Sciatic nerve (tissue), 2 donors: Measurements from ENCODE around the gene DAZAP1. TPM values are rescaled to one million over a fixed set of nuclear protein-coding genes. Genes with fewer than 3 reads are reported as not detected.

Experiments
- ATAC-seq: fragments of 200-7000 bp; cut with Tn5 transposase; one replicate; pipeline ENCODE4 v1.9.1; 2020; ENCODE audit warnings: mild to moderate bottlenecking, moderate library complexity
- DNase-seq: peaks from one replicate; pipeline ENCODE4 v3.0.0-alpha.2; 2020; ENCODE audit warnings: low spot score
- intact Hi-C: fragments of 100-400 bp; cut with DNase I; formaldehyde crosslinking; loops from one replicate; pipeline ENCODE4 v1.14.2; 2022
- total RNA-seq: library from RNA; stranded (reverse); fragmentation: NEBNext Ultra II Directional; extraction: Animal tissue kit (Norgen Biotek cat#: 25700); gene quantifications from one replicate; pipeline ENCODE4 v1.2.1, GENCODE V29; 2021
- donor health status: DM: no; HTN: no; CAD: no.
- donor health status: DM: no; HTN: no; CAD: no.

DAZAP1 gene
- total RNA-seq, 1 donor from 2014 or later: 75.7 TPM

DNA sequence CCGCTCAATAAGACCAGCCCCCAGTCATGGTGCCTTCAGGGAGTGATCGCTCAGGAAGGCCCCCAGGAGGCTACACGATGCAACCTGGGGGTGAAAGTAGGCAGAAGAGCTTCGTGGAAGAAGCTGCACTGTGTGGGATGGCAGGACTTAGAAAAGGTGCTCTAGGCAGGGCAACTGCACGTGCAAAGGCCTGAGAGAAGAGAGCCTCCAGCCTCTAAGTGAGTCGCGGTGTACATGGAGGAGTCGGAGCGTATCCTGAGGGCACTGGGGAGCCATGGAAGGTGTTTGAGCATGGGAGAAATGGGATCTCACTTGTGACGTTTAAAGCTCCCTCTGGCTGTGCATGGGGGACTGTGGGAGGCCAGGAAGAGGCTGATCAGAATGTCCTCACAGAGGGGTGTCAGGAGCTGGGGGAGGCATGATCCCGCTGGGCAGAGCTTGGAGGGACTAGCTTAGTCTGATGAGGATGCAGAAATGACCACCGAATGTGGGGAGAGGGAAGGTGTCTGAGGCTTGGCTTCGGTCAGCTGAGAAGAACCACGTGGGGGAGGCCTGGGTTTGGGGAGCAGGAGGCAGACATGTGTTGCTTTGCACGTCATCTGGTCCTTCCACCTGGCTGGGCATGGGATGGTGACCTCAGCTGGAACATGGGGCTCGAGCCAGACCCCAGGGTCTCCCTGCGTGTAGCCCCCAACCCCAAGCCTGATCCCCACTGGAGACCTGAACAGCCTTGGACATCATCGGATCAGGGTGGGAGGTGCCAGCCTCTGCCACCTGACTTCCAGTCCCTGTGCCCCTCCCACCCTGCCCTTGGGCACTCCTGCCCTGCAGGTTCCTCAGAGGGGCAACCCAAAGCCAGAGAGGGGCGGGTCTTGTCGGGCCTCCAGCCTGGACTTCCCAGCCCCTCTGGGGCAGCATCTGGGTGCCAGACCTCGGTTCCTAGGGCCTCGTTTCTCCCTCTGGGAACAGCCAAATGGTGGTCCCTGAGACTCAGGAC, 43.6 kb downstream of the DAZAP1 start:
- ATAC-seq: no peak
- intact Hi-C loops: no loop called here
- DNase-seq: no peak

GRCh38 chr19:1451916-1452801, 44.8 kb downstream of the DAZAP1 start:
- no peak for ATAC-seq
- intact Hi-C loops: no loop called here
- no peak for DNase-seq

GRCh38 chr19:1452802-1453524, 45.6 kb downstream of the DAZAP1 start:
- peak; percentile 4 for ATAC-seq
- intact Hi-C loops: no loop called here

GRCh38 chr19:1453525-1454364, 46.4 kb downstream of the DAZAP1 start:
- DNase-seq: peak; percentile 82
- ATAC-seq: peak; percentile 77
- intact Hi-C loops: no loop called here

More at GRCh38 chr19:1452802-1453524, 45.6 kb downstream of the DAZAP1 start:
- no peak for DNase-seq

GRCh38 chr19:1455002-1455335, 47.6 kb downstream of the DAZAP1 start:
- no peak for ATAC-seq
- DNase-seq: no peak
- intact Hi-C loops: no loop called here

DNA sequence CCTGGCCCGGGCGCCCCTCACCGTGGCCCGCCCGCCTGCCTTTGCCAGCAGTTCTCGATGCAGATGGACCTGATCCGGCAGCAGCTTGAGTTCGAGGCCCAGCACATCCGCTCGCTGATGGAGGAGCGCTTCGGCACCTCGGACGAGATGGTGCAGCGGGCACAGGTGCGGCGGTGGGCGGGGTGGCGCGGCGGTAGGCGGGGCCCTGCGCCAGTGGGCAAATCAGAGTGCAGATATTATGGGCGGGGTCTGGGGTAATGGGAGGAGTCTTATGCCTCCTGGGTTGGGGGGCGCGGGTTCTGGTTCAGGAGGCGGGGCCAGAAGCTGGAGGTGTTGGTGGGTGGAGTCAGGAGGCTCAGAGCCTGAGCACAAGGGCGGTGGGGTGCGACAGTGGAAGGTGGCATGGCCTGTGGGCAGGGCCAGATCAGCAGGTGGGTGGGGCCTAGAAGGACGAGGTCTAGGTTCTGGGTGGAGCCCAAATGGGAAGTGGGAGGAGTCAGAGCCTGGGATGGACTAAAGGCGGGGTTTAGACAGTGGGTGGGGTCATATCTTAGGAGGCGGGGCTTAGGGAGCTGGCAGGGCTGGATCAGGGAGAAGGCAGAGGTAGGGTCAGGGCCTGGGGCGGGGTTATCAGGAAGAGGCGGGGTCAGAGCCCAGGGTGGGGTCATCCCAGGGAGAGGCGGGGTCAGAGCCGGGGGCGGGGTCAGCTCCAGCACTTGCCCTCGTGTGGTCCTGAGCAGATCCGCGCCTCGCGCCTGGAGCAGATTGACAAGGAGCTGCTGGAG, 48.1 kb downstream of the DAZAP1 start:
- intact Hi-C loops: no loop called here
- DNase-seq: peak; percentile 75
- ATAC-seq: peak; percentile 3

DNA sequence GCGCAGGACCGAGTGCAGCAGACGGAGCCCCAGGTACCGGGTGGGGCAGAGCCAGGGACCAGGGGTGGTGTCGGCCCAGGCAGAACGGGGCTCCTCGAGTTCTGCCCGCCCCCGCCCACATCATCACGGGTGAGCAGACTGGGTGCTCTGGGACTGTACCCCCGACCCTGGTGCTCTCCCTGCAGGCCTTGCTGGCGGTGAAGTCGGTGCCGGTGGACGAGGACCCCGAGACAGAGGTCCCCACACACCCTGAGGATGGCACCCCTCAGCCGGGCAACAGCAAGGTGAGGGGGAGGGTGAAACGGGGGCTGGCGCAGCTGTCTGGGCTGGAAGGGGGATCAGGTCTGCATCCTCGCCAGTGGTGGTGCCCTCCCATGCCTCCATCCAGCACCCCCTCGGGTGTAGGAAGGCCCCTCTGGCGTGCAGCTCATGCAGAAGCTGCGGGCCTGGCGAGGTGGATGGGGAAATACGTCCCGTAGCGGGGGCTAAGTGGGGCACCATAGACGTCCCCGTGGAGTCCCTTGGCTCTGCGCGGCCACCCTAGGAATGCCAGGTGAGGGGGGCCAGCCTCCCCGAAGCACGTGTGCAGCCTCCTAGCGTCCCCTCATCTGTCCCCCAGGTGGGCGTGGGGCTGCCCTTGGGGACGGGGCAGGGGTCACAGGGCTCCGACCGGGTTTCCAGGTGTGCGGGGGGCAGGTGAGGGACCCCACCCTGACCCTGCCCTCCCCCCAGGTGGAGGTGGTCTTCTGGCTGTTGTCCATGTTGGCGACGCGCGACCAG, 48.9 kb downstream of the DAZAP1 start:
- intact Hi-C loops: no loop called here
- DNase-seq (no peak), ATAC-seq (no peak)

- ATAC-seq (no peak), DNase-seq (no peak)
- intact Hi-C loops: no loop called here
Observed at GRCh38 chr19:1457031-1457739, 49.8 kb downstream of the DAZAP1 start.

GRCh38 chr19:1457892-1458291, 50.5 kb downstream of the DAZAP1 start:
- intact Hi-C loops: no loop called here
- no peak for DNase-seq
- ATAC-seq: no peak

DNA sequence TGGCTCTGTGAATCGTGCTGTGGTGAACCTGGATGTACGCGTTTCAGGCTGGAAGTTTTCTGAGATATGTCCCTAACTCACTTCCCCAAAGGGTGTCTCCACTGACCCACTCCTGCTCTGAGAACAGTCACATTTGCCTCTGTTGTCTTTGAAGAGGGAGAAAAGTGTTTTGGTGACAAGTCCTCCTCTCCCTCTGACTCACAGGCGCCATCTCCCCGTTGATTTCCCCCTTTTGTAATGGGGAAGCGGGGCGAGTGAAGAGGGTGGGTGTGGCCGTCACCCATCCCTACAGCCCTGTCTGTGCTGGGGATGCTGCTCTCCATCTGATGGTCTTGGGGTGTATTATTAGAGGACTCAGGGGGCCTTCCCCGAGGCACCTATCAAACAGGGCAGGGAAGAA, 52.1 kb downstream of the DAZAP1 start:
- no peak for DNase-seq
- ATAC-seq: no peak
- intact Hi-C loops: no loop called here

DNA sequence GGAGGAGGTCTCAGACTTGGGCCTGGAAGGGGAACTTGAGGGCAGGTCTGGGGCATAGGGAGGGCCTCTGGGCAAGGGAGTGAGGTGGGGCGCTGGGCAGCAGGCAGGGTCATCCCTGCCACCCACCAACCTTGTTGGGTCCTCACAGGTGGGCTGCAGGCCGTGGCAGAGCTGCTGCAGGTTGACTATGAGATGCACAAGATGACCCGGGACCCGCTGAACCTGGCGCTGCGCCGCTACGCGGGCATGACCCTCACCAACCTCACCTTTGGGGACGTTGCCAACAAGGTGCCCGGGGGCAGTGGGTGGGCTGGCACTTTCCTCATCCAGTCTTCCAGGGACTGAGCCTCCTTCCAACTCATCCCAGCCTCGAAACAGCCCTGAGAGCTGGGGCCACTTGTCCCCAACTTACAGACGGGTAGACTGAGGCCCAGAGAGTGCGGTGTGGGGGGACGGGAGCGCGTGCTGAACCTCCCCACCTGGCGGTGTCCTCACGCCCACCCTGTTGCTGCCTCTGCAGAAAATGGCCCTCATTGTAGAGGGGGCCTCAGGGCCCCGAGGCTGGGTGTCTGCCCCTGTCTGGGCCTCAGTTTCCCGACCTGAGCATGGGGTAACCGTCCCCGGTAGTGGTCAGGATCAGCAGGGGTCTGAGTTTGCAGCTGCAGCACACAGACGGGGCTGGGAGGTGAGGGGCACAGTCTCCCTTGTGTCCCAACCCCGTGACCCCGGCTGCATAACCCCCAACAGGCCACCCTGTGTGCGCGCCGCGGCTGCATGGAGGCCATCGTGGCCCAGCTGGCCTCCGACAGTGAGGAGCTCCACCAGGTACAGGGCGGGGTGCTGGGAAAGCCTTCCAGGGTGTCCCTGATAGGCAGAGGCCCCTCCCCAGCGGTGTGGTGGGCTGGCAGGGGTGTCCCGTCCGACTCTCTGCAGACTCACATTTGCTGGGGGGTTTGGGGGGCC, 52.9 kb downstream of the DAZAP1 start:
- peak; percentile 12 for ATAC-seq
- intact Hi-C loops: no loop called here
- no peak for DNase-seq

DNA sequence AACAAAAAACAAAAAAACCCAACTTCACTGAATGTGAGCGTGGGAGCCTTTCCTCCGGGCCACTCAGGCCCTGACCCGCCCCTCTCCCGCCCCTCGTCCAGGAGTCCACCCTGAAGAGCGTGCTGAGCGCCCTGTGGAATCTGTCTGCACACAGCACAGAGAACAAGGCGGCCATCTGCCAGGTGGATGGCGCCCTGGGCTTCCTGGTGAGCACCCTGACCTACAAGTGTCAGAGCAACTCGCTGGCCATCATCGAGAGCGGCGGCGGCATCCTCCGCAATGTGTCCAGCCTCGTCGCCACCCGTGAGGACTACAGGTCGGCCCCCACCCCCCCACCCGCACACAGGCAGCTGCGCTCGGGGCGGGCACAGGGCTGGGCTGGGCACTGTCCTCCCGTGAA, 54.5 kb downstream of the DAZAP1 start:
- DNase-seq (no peak), ATAC-seq (no peak)
- intact Hi-C loops: no loop called here

GRCh38 chr19:1465191-1466016, 58.0 kb downstream of the DAZAP1 start:
- intact Hi-C loops: no loop called here
- DNase-seq (no peak), ATAC-seq (no peak)

GRCh38 chr19:1466018-1466460, 58.7 kb downstream of the DAZAP1 start:
- intact Hi-C loops: no loop called here
- ATAC-seq: no peak
- DNase-seq: no peak
